COLO668 (cell line): Measurements from ENCODE around the gene ADGRG7.
A peak's percentile ranks its signal among the peaks of the same experiment; 100 is the strongest.
"Not testable (repeated sequence)": the region's sequence is repeated elsewhere in the genome, so short reads cannot be mapped to it uniquely, and the experiment has no call there.

ENCODE experiments used
- DNase-seq: peaks from one replicate; lab custom pipeline; 2025; ENCODE audit not compliant: unreplicated experiment; lab: John Stamatoyannopoulos, UW

ADGRG7 gene, protein sequence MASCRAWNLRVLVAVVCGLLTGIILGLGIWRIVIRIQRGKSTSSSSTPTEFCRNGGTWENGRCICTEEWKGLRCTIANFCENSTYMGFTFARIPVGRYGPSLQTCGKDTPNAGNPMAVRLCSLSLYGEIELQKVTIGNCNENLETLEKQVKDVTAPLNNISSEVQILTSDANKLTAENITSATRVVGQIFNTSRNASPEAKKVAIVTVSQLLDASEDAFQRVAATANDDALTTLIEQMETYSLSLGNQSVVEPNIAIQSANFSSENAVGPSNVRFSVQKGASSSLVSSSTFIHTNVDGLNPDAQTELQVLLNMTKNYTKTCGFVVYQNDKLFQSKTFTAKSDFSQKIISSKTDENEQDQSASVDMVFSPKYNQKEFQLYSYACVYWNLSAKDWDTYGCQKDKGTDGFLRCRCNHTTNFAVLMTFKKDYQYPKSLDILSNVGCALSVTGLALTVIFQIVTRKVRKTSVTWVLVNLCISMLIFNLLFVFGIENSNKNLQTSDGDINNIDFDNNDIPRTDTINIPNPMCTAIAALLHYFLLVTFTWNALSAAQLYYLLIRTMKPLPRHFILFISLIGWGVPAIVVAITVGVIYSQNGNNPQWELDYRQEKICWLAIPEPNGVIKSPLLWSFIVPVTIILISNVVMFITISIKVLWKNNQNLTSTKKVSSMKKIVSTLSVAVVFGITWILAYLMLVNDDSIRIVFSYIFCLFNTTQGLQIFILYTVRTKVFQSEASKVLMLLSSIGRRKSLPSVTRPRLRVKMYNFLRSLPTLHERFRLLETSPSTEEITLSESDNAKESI

GRCh38 chr3:100609305-100609704, at the start of gene ADGRG7:
ADGRG7 (plus strand) TSS chr3:100609601; CDS start chr3:100609857, 256 bp downstream.
- no peak for DNase-seq

- DNase-seq, result no peak
Measured at GRCh38 chr3:100560426-100560825, 49.0 kb upstream of the ADGRG7 start.

DNA sequence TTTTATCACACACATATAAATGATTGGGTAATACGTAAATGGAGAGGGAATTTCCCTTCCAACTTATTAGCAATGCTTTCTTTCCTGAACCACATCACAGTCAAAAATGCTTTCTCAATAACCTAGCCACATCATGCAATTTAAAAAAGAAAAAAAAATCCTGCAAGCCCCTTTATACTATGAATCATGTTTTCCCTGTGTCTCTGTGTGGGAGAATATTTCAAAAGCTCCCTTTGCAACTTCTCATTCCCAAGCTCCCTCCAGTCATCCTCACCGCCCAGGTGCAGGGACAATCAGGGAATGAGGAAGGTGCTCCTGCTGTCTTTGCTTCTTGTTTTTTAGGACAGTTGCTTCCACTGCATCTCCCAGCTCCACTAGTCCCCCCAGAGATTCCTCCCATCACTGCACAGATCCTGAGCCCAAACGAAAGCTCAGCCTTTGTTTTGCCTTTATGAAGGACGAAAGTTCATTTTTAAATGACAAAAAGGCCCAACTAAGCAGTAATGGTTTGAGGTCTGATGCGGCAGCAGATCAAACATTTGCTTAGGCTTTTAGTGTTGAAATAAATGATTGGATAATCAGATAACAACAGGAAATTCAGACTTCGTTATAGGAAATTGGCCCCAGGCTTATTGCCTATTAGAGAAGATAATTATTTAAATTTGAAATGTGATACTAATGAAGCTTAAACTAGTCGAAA, 47.8 kb upstream of the ADGRG7 start:
- DNase-seq, result no peak

DNA sequence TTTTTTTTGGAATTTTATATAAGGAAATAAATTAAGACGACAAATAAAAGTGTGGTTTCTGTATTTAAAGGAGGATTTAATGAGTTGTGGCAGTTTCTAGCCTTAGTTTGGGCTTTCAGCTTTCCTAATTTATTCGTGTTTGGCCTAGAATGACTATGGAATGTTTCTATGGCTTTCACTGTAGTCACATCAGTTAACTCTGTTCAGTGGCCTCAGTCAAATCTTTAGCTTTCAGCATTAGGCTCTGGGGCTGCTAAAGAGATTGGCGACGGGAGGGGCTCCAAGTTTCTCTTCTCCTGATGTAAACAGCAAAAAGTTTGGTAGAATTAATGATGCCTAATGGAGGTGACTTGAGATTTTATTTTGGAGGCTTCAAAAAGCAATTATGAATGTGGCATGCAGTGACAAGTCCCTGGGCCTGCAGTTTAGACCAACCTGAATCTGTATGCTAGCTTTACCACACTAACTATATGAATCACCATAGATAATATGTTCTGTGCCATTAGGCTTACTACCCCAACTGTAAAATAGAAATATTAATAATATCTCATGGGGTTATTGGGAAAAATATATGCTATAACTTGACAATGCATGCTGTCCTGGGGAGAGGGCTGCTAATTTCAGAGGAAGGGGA, 47.1 kb upstream of the ADGRG7 start:
- DNase-seq, result no peak

DNA sequence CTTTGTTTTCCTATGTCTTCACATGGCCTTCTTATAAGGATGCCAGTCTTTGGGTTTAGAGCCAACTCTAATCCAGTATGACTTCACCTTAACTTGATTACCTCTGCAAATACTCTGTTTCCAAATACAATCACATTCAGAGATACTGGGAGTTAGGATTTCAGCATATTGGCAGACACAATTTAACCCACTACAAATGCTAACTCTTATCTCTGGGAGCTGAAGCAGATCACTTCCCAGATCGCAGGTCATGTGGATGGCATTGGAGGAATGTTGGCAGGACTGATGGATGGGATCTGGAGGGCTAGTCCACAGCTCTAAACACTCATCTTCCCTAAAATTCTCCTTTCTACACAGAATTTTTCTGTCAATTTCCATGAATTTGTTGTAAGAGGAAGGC, 46.2 kb upstream of the ADGRG7 start:
- no peak for DNase-seq

- no peak for DNase-seq
Measured at GRCh38 chr3:100563652-100564211, 45.7 kb upstream of the ADGRG7 start.

DNA sequence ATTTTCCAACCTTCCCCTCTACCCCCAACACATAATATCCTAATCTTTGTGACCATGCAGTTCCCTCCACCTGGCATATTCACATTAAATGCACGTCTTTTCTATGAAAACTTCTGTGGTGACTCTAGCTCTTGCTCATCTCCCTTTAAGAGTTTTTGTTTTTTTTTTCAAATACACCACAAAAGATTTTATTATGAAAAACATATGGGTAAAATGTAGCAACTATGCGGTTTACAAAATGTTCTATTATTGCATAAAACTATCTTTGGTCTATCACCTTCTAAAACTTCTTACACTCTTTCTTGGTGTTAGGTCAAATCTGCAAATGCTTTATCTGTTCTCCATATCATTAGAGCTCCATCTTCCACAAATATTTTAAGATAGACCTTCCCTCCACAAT, 38.6 kb upstream of the ADGRG7 start:
- no peak for DNase-seq

- DNase-seq, result no peak
Measured at GRCh38 chr3:100574536-100574935, 34.9 kb upstream of the ADGRG7 start.

- no peak for DNase-seq
Measured at GRCh38 chr3:100575704-100576103, 33.7 kb upstream of the ADGRG7 start.

- DNase-seq, result no peak
Measured at GRCh38 chr3:100577382-100578008, 31.9 kb upstream of the ADGRG7 start.

DNA sequence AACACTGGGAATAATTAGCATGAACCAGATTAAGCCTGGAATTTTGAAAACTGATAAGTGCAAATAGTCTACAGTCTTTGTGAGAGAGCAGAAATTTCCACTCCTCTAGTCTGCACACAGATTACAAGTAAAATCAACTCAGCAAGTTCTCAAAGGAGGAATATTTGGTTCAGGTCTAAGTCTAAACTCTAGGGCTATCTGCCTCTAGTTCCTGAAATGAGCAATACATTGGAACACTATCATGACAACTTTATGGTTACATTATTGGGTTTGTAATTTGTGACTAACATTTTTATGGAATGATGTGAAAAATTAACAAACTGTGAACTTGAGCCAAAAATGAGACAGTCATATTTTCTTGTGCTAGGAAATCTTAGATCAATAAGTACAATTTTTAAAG, 30.8 kb upstream of the ADGRG7 start:
- DNase-seq, result no peak

GRCh38 chr3:100580147-100580546, 29.3 kb upstream of the ADGRG7 start:
- no peak for DNase-seq

GRCh38 chr3:100581650-100582049, 27.8 kb upstream of the ADGRG7 start:
- no peak for DNase-seq

GRCh38 chr3:100582157-100582556, 27.2 kb upstream of the ADGRG7 start:
- DNase-seq, result not testable (repeated sequence)

- DNase-seq, result no peak
Measured at GRCh38 chr3:100584101-100584660, 25.2 kb upstream of the ADGRG7 start.

GRCh38 chr3:100586832-100587231, 22.6 kb upstream of the ADGRG7 start:
- DNase-seq, result no peak

GRCh38 chr3:100588251-100588650, 21.1 kb upstream of the ADGRG7 start:
- no peak for DNase-seq

DNA sequence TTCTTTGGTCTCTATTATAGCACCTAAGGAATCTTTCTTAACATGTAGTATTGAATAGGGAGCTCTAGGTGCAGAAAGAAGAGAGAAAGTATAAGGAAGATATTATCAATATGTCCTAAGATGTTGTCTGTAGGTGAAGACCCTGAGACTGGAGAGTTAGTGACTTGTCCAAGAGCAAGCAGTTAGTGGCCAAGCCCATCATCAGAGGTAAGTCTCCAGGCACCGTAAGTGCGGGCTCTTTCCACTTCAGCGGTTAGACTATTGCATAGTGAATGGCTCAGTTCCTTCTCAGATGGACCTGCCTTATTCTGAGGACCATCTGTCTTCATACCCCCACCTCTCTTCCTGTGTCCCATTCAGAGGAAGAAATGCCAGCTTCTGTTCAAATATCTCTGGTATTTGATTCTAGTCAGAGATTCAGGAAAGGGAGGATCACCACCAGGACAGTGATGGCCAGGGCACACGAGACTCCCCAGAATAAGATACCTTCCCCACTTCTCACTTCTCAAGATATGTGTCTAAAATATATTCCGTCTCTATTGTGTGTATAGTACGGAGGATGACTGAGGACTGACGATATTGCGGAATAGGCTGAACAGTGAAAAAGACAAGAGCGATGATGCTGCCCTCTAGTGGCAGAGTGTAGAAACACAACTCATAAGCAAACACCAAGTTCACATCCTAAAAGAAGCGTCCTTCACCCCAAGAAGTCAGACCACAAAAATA, 19.1 kb upstream of the ADGRG7 start:
- DNase-seq, result peak; percentile 44

GRCh38 chr3:100590840-100591147, 18.6 kb upstream of the ADGRG7 start:
- DNase-seq, result no peak

DNA sequence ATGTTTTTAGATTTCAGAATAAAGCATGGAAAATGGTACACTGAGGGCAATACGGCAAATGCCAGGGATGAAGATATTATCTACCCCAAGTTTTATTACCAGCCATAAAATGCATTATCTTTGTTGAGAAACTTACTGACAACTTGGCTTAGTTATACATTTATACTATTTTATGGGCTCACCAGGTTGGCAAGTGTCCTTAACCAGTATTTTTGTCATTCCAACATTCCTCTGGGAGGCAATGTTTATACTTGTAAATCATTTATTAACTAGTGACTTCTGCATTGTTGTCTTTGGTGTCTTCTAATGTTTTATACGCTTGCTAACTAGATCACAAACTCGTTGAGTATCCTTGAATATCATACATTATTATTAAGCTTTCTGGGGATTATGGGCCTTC, 18.0 kb upstream of the ADGRG7 start:
- DNase-seq, result no peak
